Liver (tissue), 3 donors: ENCODE data around the gene PEAK3.

Experiments used
- EGR1 ChIP-seq, 2 donors: IDR thresholded peaks; 2 replicates each; pipeline ENCODE4 v1.6.1; 2016 to 2018; ENCODE audit warnings: antibody characterized with exemption in 2 of 2, low read depth in 2 of 2
- GABPA ChIP-seq, 2 donors: IDR thresholded peaks in 1 of 2; conservative IDR thresholded peaks in 1 of 2; 2 replicates each; pipeline ENCODE4 v1.6.1; 2016; ENCODE audit warnings: antibody characterized with exemption in 2 of 2, mild to moderate bottlenecking in 1 of 2, moderate library complexity in 1 of 2
- HNF4A ChIP-seq, 2 donors: conservative IDR thresholded peaks; 2 replicates each; pipeline ENCODE4 v1.6.1; 2016; ENCODE audit warnings: antibody characterized with exemption in 2 of 2, mild to moderate bottlenecking in 2 of 2
- HNF4G ChIP-seq: IDR thresholded peaks from 2 replicates; pipeline ENCODE4 v1.6.1; 2016; ENCODE audit warnings: antibody characterized with exemption
- JUND ChIP-seq, 2 donors: IDR thresholded peaks; 2 replicates each; pipeline ENCODE4 v1.6.1; 2016; ENCODE audit warnings: antibody characterized with exemption in 2 of 2
- RAD21 ChIP-seq, 2 donors: IDR thresholded peaks; 2 replicates each; pipeline ENCODE4 v1.6.1; 2016; ENCODE audit warnings: antibody characterized with exemption in 2 of 2, mild to moderate bottlenecking in 2 of 2
- SP1 ChIP-seq: IDR thresholded peaks from 2 replicates; pipeline ENCODE4 v1.6.1; 2018; ENCODE audit warnings: antibody characterized with exemption, mild to moderate bottlenecking
- TAF1 ChIP-seq: conservative IDR thresholded peaks from 2 replicates; pipeline ENCODE4 v1.6.1; 2016; ENCODE audit warnings: antibody characterized with exemption, mild to moderate bottlenecking
- YY1 ChIP-seq: IDR thresholded peaks from 2 replicates; pipeline ENCODE4 v1.6.1; 2016; ENCODE audit warnings: antibody characterized with exemption, mild to moderate bottlenecking
- TF ChIP-seq, protein P1 (sequence below): IDR thresholded peaks from 2 replicates; pipeline ENCODE4 v1.6.1; 2016; ENCODE audit warnings: antibody characterized with exemption, mild to moderate bottlenecking
- TF ChIP-seq, protein P2 (sequence below): fragments of 150-350 bp; IDR thresholded peaks from 2 replicates; pipeline ENCODE4 v1.5.1; 2017; ENCODE audit warnings: improper control_type of control experiment, low read depth, low read length; ENCODE audit not compliant: missing input control
- TF ChIP-seq, protein P3 (sequence below): IDR thresholded peaks from 2 replicates; pipeline ENCODE4 v1.6.1; 2016; ENCODE audit warnings: antibody characterized with exemption
- TF ChIP-seq, protein P4 (sequence below): IDR thresholded peaks from 2 replicates; pipeline ENCODE4 v1.6.1; 2016; ENCODE audit warnings: antibody characterized with exemption
- TF ChIP-seq, protein P5 (sequence below): IDR thresholded peaks from 2 replicates; pipeline ENCODE4 v1.6.1; 2016; ENCODE audit warnings: antibody characterized with exemption
- donor health status: healthy.
- donor health status: healthy.

DNA sequence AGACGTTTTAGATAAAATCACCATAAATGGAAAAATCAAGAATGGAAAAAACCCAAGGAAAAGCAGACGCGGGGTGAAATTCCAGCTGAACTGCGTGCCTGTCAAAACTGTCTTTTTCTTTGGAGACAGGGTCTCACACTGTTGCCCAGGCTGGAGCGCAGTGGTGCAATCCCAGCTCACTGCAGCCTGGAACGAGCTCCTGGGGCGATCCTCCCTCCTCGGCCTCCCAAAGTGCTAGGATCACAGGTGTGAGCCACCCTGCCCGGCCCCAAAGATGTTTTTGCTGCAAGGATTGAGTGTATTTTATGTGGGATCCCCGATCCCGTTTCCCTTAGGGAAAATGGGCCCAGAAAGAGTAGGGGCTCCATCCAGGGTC lies 875 bp upstream of the PEAK3 start:
- TF ChIP-seq, protein P1, sequence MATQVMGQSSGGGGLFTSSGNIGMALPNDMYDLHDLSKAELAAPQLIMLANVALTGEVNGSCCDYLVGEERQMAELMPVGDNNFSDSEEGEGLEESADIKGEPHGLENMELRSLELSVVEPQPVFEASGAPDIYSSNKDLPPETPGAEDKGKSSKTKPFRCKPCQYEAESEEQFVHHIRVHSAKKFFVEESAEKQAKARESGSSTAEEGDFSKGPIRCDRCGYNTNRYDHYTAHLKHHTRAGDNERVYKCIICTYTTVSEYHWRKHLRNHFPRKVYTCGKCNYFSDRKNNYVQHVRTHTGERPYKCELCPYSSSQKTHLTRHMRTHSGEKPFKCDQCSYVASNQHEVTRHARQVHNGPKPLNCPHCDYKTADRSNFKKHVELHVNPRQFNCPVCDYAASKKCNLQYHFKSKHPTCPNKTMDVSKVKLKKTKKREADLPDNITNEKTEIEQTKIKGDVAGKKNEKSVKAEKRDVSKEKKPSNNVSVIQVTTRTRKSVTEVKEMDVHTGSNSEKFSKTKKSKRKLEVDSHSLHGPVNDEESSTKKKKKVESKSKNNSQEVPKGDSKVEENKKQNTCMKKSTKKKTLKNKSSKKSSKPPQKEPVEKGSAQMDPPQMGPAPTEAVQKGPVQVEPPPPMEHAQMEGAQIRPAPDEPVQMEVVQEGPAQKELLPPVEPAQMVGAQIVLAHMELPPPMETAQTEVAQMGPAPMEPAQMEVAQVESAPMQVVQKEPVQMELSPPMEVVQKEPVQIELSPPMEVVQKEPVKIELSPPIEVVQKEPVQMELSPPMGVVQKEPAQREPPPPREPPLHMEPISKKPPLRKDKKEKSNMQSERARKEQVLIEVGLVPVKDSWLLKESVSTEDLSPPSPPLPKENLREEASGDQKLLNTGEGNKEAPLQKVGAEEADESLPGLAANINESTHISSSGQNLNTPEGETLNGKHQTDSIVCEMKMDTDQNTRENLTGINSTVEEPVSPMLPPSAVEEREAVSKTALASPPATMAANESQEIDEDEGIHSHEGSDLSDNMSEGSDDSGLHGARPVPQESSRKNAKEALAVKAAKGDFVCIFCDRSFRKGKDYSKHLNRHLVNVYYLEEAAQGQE, result no peak
- TF ChIP-seq YY1 (no peak), JUND (IDR thresholded peaks at IDR 0.05) (no peak), RAD21 (IDR thresholded peaks at IDR 0.05) (no peak), HNF4G (no peak), EGR1 (IDR thresholded peaks at IDR 0.05; ENCODE audit: low read depth in 2 of 2) (no peak), SP1 (no peak), TAF1 (no peak), GABPA (IDR thresholded peaks at IDR 0.05 in 1 of 2, conservative IDR thresholded peaks at IDR 0.05 in 1 of 2) (no peak), HNF4A (conservative IDR thresholded peaks at IDR 0.05) (no peak)
- TF ChIP-seq, protein P2, sequence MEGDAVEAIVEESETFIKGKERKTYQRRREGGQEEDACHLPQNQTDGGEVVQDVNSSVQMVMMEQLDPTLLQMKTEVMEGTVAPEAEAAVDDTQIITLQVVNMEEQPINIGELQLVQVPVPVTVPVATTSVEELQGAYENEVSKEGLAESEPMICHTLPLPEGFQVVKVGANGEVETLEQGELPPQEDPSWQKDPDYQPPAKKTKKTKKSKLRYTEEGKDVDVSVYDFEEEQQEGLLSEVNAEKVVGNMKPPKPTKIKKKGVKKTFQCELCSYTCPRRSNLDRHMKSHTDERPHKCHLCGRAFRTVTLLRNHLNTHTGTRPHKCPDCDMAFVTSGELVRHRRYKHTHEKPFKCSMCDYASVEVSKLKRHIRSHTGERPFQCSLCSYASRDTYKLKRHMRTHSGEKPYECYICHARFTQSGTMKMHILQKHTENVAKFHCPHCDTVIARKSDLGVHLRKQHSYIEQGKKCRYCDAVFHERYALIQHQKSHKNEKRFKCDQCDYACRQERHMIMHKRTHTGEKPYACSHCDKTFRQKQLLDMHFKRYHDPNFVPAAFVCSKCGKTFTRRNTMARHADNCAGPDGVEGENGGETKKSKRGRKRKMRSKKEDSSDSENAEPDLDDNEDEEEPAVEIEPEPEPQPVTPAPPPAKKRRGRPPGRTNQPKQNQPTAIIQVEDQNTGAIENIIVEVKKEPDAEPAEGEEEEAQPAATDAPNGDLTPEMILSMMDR, result no peak
- TF ChIP-seq, protein P3, sequence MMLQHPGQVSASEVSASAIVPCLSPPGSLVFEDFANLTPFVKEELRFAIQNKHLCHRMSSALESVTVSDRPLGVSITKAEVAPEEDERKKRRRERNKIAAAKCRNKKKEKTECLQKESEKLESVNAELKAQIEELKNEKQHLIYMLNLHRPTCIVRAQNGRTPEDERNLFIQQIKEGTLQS, result no peak
- TF ChIP-seq, protein P4, sequence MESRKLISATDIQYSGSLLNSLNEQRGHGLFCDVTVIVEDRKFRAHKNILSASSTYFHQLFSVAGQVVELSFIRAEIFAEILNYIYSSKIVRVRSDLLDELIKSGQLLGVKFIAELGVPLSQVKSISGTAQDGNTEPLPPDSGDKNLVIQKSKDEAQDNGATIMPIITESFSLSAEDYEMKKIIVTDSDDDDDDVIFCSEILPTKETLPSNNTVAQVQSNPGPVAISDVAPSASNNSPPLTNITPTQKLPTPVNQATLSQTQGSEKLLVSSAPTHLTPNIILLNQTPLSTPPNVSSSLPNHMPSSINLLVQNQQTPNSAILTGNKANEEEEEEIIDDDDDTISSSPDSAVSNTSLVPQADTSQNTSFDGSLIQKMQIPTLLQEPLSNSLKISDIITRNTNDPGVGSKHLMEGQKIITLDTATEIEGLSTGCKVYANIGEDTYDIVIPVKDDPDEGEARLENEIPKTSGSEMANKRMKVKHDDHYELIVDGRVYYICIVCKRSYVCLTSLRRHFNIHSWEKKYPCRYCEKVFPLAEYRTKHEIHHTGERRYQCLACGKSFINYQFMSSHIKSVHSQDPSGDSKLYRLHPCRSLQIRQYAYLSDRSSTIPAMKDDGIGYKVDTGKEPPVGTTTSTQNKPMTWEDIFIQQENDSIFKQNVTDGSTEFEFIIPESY, result no peak
- TF ChIP-seq, protein P5, sequence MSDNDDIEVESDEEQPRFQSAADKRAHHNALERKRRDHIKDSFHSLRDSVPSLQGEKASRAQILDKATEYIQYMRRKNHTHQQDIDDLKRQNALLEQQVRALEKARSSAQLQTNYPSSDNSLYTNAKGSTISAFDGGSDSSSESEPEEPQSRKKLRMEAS, result no peak
